HG03196 (cell line): ENCODE measurements around the gene PCDHGA6.
"Not testable (repeated sequence)": the region's sequence is repeated elsewhere in the genome, so short reads cannot be mapped to it uniquely, and the experiment has no call there.

Experiments used
- ATAC-seq: cut with Tn5 transposase; IDR thresholded peaks from one replicate; pipeline ENCODE4 v1.9.1; 2021; ENCODE audit not compliant: unreplicated experiment

Gene PCDHGA6

GRCh38 chr5:141392429-141393198 is 18.9 kb downstream of the PCDHGA6 start, which contains the start of gene PCDHGA8:
TSS of gene PCDHGA8 (plus strand) at chr5:141392633. CDS start at chr5:141392814, 181 bp downstream.
- no peak for ATAC-seq

DNA sequence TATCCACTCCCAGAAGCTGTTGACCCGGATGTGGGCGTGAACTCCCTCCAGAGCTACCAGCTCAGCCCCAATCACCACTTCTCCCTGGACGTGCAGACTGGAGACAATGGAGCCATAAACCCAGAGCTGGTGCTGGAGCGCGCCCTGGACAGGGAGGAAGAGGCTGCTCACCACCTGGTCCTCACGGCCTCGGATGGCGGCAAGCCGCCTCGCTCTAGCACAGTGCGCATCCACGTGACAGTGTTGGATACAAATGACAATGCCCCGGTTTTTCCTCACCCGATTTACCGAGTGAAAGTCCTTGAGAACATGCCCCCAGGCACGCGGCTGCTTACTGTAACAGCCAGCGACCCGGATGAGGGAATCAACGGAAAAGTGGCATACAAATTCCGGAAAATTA is 19.6 kb downstream of the PCDHGA6 start:
- ATAC-seq = no peak

- ATAC-seq = not testable (repeated sequence)
Measured at GRCh38 chr5:141394401-141395187, 20.9 kb downstream of the PCDHGA6 start.

- peak; percentile 96 for ATAC-seq
Measured at GRCh38 chr5:141397756-141398551, 24.3 kb downstream of the PCDHGA6 start, which contains the start of gene PCDHGB5. TSS of gene PCDHGB5 (plus strand) at chr5:141397947. CDS start at chr5:141398128, 181 bp downstream.

GRCh38 chr5:141398608-141399007 is 24.9 kb downstream of the PCDHGA6 start:
- no peak for ATAC-seq

DNA sequence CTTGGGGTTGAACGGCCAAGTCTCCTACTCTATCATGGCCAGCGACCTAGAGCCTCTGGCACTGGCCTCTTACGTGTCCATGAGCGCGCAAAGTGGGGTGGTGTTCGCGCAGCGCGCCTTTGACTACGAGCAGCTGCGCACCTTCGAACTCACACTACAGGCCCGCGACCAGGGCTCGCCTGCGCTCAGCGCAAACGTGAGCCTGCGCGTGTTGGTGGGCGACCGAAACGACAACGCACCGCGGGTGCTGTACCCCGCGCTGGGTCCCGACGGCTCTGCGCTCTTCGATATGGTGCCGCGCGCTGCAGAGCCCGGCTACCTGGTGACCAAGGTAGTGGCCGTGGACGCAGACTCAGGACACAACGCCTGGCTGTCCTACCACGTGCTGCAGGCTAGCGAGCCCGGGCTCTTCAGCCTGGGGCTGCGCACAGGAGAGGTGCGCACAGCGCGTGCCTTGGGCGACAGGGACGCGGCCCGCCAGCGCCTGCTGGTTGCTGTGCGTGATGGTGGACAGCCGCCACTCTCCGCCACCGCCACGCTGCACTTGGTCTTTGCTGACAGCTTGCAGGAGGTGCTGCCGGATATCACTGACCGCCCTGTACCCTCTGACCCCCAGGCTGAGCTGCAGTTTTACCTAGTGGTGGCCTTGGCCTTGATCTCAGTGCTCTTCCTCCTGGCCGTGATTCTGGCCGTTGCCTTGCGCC is 26.0 kb downstream of the PCDHGA6 start:
- ATAC-seq = no peak

GRCh38 chr5:141402553-141403243 is 29.0 kb downstream of the PCDHGA6 start, which contains the start of gene PCDHGA9:
TSS of gene PCDHGA9 (plus strand) at chr5:141402778. CDS start at chr5:141402953, 175 bp downstream.
- ATAC-seq = no peak

- no peak for ATAC-seq
Measured at GRCh38 chr5:141403387-141403786, 29.7 kb downstream of the PCDHGA6 start.

- ATAC-seq = not testable (repeated sequence)
Measured at GRCh38 chr5:141407790-141408505, 34.3 kb downstream of the PCDHGA6 start, which contains the start of gene PCDHGB6. TSS of gene PCDHGB6 (plus strand) at chr5:141408021. CDS start at chr5:141408203, 182 bp downstream.

DNA sequence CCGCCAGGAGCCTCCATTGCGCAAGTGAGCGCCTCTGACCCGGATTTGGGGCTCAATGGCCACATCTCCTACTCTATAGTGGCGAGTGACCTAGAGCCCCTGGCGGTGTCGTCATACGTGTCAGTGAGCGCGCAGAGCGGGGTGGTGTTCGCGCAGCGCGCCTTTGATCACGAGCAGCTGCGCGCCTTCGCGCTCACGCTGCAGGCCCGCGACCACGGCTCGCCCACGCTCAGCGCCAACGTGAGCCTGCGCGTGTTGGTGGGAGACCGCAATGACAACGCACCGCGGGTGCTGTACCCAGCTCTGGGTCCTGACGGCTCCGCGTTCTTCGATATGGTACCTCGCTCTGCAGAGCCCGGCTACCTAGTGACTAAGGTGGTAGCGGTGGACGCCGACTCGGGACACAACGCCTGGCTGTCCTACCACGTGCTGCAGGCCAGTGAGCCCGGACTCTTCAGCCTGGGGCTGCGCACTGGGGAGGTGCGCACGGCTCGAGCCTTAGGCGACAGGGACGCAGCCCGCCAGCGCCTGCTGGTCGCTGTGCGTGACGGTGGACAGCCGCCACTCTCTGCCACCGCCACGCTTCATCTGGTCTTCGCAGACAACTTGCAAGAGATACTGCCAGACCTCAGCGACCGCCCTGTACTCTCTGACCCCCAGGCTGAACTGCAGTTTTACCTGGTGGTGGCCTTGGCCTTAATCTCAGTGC is 36.1 kb downstream of the PCDHGA6 start:
- no peak for ATAC-seq

DNA sequence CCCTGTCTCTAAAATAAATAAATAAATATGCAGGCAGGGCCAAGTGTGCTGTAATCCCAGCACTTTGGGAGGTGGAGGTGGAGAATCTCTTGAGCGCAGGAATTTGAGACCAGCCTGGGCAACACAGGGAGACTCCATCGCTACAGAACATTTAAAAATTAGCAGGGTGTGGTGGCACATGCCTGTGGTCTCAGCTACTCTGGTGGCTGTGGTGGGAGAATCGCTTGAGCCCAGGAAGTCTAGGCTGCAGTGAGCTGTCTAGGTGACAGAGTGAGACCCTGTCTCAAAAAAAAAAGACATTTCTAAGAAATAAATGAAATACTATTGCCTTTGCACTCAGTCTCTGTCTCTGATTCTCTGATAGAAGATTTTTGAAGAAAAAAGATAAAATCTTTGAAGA is 37.9 kb downstream of the PCDHGA6 start:
- no peak for ATAC-seq

DNA sequence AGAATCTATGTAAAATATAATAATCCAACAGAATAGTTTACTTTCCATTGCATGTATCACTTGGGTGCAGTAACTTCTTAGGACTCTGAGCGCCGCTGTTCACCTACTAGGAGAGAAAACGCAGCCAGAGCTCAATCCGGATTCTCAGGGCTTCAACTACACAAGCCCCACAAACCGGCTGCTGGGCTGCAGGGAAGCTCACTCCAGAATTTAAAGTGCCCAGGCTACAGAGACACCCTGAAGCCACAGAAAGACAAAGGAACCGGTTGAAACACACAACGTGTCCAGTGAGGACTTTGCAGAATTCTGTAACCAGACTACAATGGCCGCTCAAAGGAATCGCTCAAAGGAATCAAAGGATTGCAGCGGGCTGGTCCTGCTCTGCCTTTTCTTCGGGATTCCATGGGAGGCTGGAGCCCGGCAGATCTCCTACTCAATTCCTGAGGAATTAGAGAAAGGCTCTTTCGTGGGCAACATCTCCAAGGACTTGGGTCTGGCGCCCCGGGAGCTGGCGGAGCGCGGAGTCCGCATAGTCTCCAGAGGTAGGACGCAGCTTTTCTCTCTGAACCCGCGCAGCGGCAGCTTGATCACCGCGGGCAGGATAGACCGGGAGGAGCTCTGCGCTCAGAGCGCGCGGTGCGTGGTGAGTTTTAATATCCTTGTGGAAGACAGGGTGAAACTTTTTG is 39.3 kb downstream of the PCDHGA6 start, which contains the start of gene PCDHGA10:
TSS of gene PCDHGA10 (plus strand) at position 134 of the 686 bp plus-strand sequence. CDS start at position 323, 189 bp downstream.
- ATAC-seq = peak; percentile 63

GRCh38 chr5:141413540-141414069 is 39.9 kb downstream of the PCDHGA6 start:
- no peak for ATAC-seq

GRCh38 chr5:141414548-141415274 is 41.0 kb downstream of the PCDHGA6 start:
- not testable (repeated sequence) for ATAC-seq

- ATAC-seq = not testable (repeated sequence)
Measured at GRCh38 chr5:141415275-141415618, 41.6 kb downstream of the PCDHGA6 start.

DNA sequence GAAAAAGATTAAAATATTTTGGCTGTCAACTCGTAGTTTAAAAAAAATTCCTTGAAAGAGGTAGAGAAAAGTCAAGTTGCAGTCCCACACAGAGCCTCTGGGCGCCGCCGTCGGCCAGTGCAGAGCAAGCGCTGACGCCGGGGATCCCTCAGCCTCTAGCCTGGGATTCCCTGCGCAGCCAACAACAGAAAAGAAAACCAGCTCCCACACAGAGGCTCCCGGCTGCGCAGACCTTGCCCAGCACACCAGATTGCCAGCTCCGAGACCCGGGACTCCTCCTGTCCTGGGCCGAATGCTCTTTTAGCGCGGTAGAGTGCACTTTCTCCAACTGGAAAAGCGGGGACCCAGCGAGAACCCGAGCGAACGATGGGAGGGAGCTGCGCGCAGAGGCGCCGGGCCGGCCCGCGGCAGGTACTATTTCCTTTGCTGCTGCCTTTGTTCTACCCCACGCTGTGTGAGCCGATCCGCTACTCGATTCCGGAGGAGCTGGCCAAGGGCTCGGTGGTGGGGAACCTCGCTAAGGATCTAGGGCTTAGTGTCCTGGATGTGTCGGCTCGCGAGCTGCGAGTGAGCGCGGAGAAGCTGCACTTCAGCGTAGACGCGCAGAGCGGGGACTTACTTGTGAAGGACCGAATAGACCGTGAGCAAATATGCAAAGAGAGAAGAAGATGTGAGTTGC is 43.9 kb downstream of the PCDHGA6 start, which contains the start of gene PCDHGB7:
TSS of gene PCDHGB7 (plus strand) at position 184 of the 679 bp plus-strand sequence. CDS start at position 367, 183 bp downstream.
- peak; percentile 77 for ATAC-seq
